Transverse colon (tissue), 4 donors: Measurements from ENCODE around the gene OSBP.

Source experiments
- EP300 ChIP-seq: sonication (generic); formaldehyde crosslinking; IDR thresholded peaks from one replicate; pipeline ENCODE4 v1.6.1; 2017; ENCODE audit warnings: antibody characterized with exemption, low read depth
- POLR2A ChIP-seq: fragments of 450-650 bp; IDR thresholded peaks from one replicate; pipeline ENCODE4 v1.6.1; 2016; ENCODE audit warnings: antibody characterized with exemption, mild to moderate bottlenecking, moderate library complexity
- POLR2AphosphoS5 ChIP-seq, 3 donors: sonication (generic); formaldehyde crosslinking; IDR thresholded peaks; one replicate each; pipeline ENCODE4 v1.6.1; 2016; ENCODE audit warnings: antibody characterized with exemption in 3 of 3
- TF ChIP-seq, protein P1 (sequence below), 5 experiments: fragments of 200-600 bp in 3 of 5; fragments of 450-650 bp in 2 of 5; sonication (generic) in 3 of 5; IDR thresholded peaks; 1 replicate in 2 of 5; 2 replicates in 3 of 5; pipeline ENCODE4 v1.5.1; 2016 to 2017; ENCODE audit warnings: antibody characterized with exemption in 5 of 5, inconsistent platforms in 3 of 5, mild to moderate bottlenecking in 2 of 5, moderate library complexity in 1 of 5

GRCh38 chr11:59614277-59615119, 1.1 kb downstream of the OSBP start:
- TF ChIP-seq, protein P1, sequence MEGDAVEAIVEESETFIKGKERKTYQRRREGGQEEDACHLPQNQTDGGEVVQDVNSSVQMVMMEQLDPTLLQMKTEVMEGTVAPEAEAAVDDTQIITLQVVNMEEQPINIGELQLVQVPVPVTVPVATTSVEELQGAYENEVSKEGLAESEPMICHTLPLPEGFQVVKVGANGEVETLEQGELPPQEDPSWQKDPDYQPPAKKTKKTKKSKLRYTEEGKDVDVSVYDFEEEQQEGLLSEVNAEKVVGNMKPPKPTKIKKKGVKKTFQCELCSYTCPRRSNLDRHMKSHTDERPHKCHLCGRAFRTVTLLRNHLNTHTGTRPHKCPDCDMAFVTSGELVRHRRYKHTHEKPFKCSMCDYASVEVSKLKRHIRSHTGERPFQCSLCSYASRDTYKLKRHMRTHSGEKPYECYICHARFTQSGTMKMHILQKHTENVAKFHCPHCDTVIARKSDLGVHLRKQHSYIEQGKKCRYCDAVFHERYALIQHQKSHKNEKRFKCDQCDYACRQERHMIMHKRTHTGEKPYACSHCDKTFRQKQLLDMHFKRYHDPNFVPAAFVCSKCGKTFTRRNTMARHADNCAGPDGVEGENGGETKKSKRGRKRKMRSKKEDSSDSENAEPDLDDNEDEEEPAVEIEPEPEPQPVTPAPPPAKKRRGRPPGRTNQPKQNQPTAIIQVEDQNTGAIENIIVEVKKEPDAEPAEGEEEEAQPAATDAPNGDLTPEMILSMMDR (IDR thresholded peaks at IDR 0.05) = no peak
- TF ChIP-seq POLR2A (no peak), POLR2AphosphoS5 (IDR thresholded peaks at IDR 0.05) (no peak), EP300 (no peak)
